ENCODE measurements around the gene LAMA4.

The LAMA4 gene

DNA sequence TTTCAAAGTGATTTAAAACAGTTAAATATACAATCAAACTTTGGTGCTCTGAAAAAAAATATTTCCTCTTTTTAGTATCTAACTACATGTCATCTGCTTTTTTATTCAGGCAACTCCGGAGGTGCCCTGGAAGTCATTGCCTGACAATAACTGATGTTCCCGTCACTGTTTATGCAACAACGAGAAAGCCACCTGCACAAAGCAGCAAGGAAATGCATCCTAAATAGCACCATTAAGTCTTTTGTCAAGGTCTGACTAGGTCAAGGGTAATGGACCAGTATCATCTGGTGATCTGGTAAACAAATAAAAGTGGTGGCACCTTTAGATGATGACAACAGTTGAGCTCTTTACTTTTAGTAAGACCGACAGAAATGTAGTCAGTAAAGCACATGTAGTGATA lies 153.8 kb downstream of the LAMA4 start:
- Histone ChIP-seq H3K36me3 (ENCODE audit: insufficient read depth, insufficient read length, low read length) (no peaks in the 10 kb centered on the region), H3K4me3 (ENCODE audit: insufficient read length, low read depth) (no peak overlapping the region), H3K27me3 (ENCODE audit: insufficient read depth, insufficient read length) (no peaks in the 10 kb centered on the region), H3K9ac (ENCODE audit: insufficient read length, low read depth) (no peak overlapping the region), H3K4me1 (ENCODE audit: insufficient read depth, insufficient read length) (no peaks in the 10 kb centered on the region), H3K9me3 (ENCODE audit: insufficient read depth, low read length) (no peaks in the 10 kb centered on the region)
- peak; percentile 36 for DNase-seq (ENCODE audit: low read depth, low spot score)
- TF ChIP-seq SUZ12 (IDR thresholded peaks at IDR 0.05; ENCODE audit: extremely low read depth, insufficient read depth, insufficient read length) (no peak), YY1 (IDR thresholded peaks at IDR 0.05; ENCODE audit: insufficient read depth, insufficient read length) (no peak), ZNF274 (IDR thresholded peaks at IDR 0.05; ENCODE audit: low read depth, low read length) (no peak)

- H3K9ac ChIP-seq (ENCODE audit: insufficient read length, low read depth), result no peak overlapping the region
Observed at GRCh38 chr6:112096901-112097300, 157.5 kb downstream of the LAMA4 start.

DNA sequence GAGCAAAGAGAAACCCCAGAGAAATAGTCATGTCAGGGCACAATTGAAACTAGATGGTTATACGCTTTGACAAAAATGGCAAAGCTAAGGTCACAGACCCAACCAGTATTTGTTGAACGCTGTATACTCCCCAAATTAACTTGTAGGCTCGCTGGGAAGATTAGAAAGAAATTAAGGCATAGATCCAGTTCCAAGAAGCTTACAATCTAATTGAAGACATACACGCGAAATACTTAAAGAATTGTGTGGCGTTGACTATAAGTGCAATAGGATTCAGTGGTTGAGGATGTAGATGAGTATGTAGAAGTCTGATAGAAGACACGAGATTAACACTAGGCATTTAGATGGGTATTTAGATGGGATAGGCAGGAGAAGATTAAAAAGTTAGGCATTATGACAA lies 166.5 kb downstream of the LAMA4 start:
- no peaks in the 10 kb centered on the region for H3K27me3 ChIP-seq (ENCODE audit: insufficient read depth, insufficient read length)
- H3K9me3 ChIP-seq (ENCODE audit: insufficient read depth, low read length), result no peaks in the 10 kb centered on the region
- TF ChIP-seq SUZ12 (IDR thresholded peaks at IDR 0.05; ENCODE audit: extremely low read depth, insufficient read depth, insufficient read length) (no peak), ZNF274 (IDR thresholded peaks at IDR 0.05; ENCODE audit: low read depth, low read length) (no peak), YY1 (IDR thresholded peaks at IDR 0.05; ENCODE audit: insufficient read depth, insufficient read length) (no peak)
- H3K36me3 ChIP-seq (ENCODE audit: insufficient read depth, insufficient read length, low read length), result peaks cover 12% of the 10 kb centered on the region
- peak overlapping the region; percentile 8 for H3K9ac ChIP-seq (ENCODE audit: insufficient read length, low read depth)
- no peaks in the 10 kb centered on the region for H3K4me1 ChIP-seq (ENCODE audit: insufficient read depth, insufficient read length)
- no peak for DNase-seq (ENCODE audit: low read depth, low spot score)
- H3K4me3 ChIP-seq (ENCODE audit: insufficient read length, low read depth), result peak overlapping the region; percentile 82

More at GRCh38 chr6:112096901-112097300, 157.5 kb downstream of the LAMA4 start:
- TF ChIP-seq SUZ12 (IDR thresholded peaks at IDR 0.05; ENCODE audit: extremely low read depth, insufficient read depth, insufficient read length) (no peak), YY1 (IDR thresholded peaks at IDR 0.05; ENCODE audit: insufficient read depth, insufficient read length) (no peak), ZNF274 (IDR thresholded peaks at IDR 0.05; ENCODE audit: low read depth, low read length) (no peak)
- H3K9me3 ChIP-seq (ENCODE audit: insufficient read depth, low read length), result no peaks in the 10 kb centered on the region
- no peaks in the 10 kb centered on the region for H3K27me3 ChIP-seq (ENCODE audit: insufficient read depth, insufficient read length)
- H3K4me1 ChIP-seq (ENCODE audit: insufficient read depth, insufficient read length), result no peaks in the 10 kb centered on the region
- no peaks in the 10 kb centered on the region for H3K36me3 ChIP-seq (ENCODE audit: insufficient read depth, insufficient read length, low read length)
- no peak overlapping the region for H3K4me3 ChIP-seq (ENCODE audit: insufficient read length, low read depth)
- no peak for DNase-seq (ENCODE audit: low read depth, low spot score)

GRCh38 chr6:112087136-112087911 lies 167.0 kb downstream of the LAMA4 start, which contains the start of the genes FAM229B and TUBE1:
FAM229B (plus strand) TSS chr6:112087591; CDS start chr6:112099284, 11,693 bp downstream.
TUBE1 (minus strand) TSS chr6:112087482; CDS start chr6:112087434, 48 bp downstream.
- Histone ChIP-seq H3K4me3 (ENCODE audit: insufficient read length, low read depth) (peak within 1 kb of the TSS; percentile 82), H3K4me1 (ENCODE audit: insufficient read depth, insufficient read length) (no peaks in the 10 kb centered on the region), H3K27me3 (ENCODE audit: insufficient read depth, insufficient read length) (no peaks in the 10 kb centered on the region), H3K9me3 (ENCODE audit: insufficient read depth, low read length) (no peaks in the 10 kb centered on the region), H3K36me3 (ENCODE audit: insufficient read depth, insufficient read length, low read length) (peaks cover 12% of the 10 kb centered on the region), H3K9ac (ENCODE audit: insufficient read length, low read depth) (peak within 1 kb of the TSS; percentile 82)
- TF ChIP-seq SUZ12 (IDR thresholded peaks at IDR 0.05; ENCODE audit: extremely low read depth, insufficient read depth, insufficient read length) (no peak), YY1 (IDR thresholded peaks at IDR 0.05; ENCODE audit: insufficient read depth, insufficient read length) (no peak), ZNF274 (IDR thresholded peaks at IDR 0.05; ENCODE audit: low read depth, low read length) (no peak)
- DNase-seq (ENCODE audit: low read depth, low spot score), result peak; percentile 90

DNA sequence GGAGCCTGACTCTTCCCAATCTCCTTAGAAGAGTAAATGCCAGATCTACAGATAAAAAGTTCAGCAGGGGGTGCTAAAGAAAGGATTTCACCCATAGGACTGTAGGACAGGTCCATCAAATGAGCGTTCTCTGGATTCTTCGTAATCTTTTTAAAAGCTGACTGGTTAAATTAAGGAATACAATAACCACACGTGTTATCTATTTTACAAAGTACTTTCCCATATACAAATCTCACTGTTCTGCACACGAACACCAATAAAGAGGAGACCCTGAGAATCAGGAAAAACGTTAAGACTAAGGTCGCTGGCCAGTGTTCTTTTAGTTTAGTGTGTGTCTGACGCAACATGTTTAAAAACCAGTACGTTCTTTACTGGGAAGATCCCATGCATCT lies 167.6 kb downstream of the LAMA4 start:
- Histone ChIP-seq H3K9me3 (ENCODE audit: insufficient read depth, low read length) (no peaks in the 10 kb centered on the region), H3K4me1 (ENCODE audit: insufficient read depth, insufficient read length) (no peaks in the 10 kb centered on the region), H3K36me3 (ENCODE audit: insufficient read depth, insufficient read length, low read length) (peaks cover 12% of the 10 kb centered on the region), H3K4me3 (ENCODE audit: insufficient read length, low read depth) (peak overlapping the region; percentile 82), H3K9ac (ENCODE audit: insufficient read length, low read depth) (peak overlapping the region; percentile 82), H3K27me3 (ENCODE audit: insufficient read depth, insufficient read length) (no peaks in the 10 kb centered on the region)
- no peak for DNase-seq (ENCODE audit: low read depth, low spot score)
- TF ChIP-seq SUZ12 (IDR thresholded peaks at IDR 0.05; ENCODE audit: extremely low read depth, insufficient read depth, insufficient read length), result no peak
- no peak for TF ChIP-seq YY1 (IDR thresholded peaks at IDR 0.05; ENCODE audit: insufficient read depth, insufficient read length)

- no peak overlapping the region for H3K4me3 ChIP-seq (ENCODE audit: insufficient read length, low read depth)
Observed at GRCh38 chr6:112085286-112086065, 168.9 kb downstream of the LAMA4 start.

GRCh38 chr6:112081569-112081968 lies 172.8 kb downstream of the LAMA4 start:
- no peaks in the 10 kb centered on the region for H3K4me1 ChIP-seq (ENCODE audit: insufficient read depth, insufficient read length)
- H3K27me3 ChIP-seq (ENCODE audit: insufficient read depth, insufficient read length), result no peaks in the 10 kb centered on the region
- H3K36me3 ChIP-seq (ENCODE audit: insufficient read depth, insufficient read length, low read length), result peaks cover 21% of the 10 kb centered on the region
- H3K9ac ChIP-seq (ENCODE audit: insufficient read length, low read depth), result no peak overlapping the region
- H3K9me3 ChIP-seq (ENCODE audit: insufficient read depth, low read length), result no peaks in the 10 kb centered on the region
- DNase-seq (ENCODE audit: low read depth, low spot score), result no peak
- H3K4me3 ChIP-seq (ENCODE audit: insufficient read length, low read depth), result no peak overlapping the region
- TF ChIP-seq ZNF274 (IDR thresholded peaks at IDR 0.05; ENCODE audit: low read depth, low read length) (no peak), YY1 (IDR thresholded peaks at IDR 0.05; ENCODE audit: insufficient read depth, insufficient read length) (no peak), SUZ12 (IDR thresholded peaks at IDR 0.05; ENCODE audit: extremely low read depth, insufficient read depth, insufficient read length) (no peak)

More at GRCh38 chr6:112085286-112086065, 168.9 kb downstream of the LAMA4 start:
- Histone ChIP-seq H3K9ac (ENCODE audit: insufficient read length, low read depth) (no peak overlapping the region), H3K27me3 (ENCODE audit: insufficient read depth, insufficient read length) (no peaks in the 10 kb centered on the region), H3K36me3 (ENCODE audit: insufficient read depth, insufficient read length, low read length) (peaks cover 13% of the 10 kb centered on the region), H3K9me3 (ENCODE audit: insufficient read depth, low read length) (no peaks in the 10 kb centered on the region), H3K4me1 (ENCODE audit: insufficient read depth, insufficient read length) (no peaks in the 10 kb centered on the region)
- DNase-seq (ENCODE audit: low read depth, low spot score), result no peak
- no peak for TF ChIP-seq SUZ12 (IDR thresholded peaks at IDR 0.05; ENCODE audit: extremely low read depth, insufficient read depth, insufficient read length)
- TF ChIP-seq ZNF274 (IDR thresholded peaks at IDR 0.05; ENCODE audit: low read depth, low read length), result no peak
- no peak for TF ChIP-seq YY1 (IDR thresholded peaks at IDR 0.05; ENCODE audit: insufficient read depth, insufficient read length)

Data from NT2/D1 (cell line).